ENCODE data around the gene RARG.

RARG gene

GRCh38 chr12:53190108-53190729 is 41.8 kb downstream of the RARG start:
- no peak for DNase-seq (ENCODE audit: insufficient read length, low spot score)
- TF ChIP-seq CTCF (IDR thresholded peaks at IDR 0.05; ENCODE audit: insufficient read depth, missing control alignments) = peak; percentile 58
- FAIRE-seq = no peak

- no peak for TF ChIP-seq CTCF (IDR thresholded peaks at IDR 0.05; ENCODE audit: insufficient read depth, missing control alignments)
- DNase-seq (ENCODE audit: insufficient read length, low spot score) (no peak), FAIRE-seq (no peak)
These were observed 44.7 kb downstream of the RARG start for GRCh38 chr12:53187145-53187899.

- no peak for FAIRE-seq
- no peak for DNase-seq (ENCODE audit: insufficient read length, low spot score)
- TF ChIP-seq CTCF (IDR thresholded peaks at IDR 0.05; ENCODE audit: insufficient read depth, missing control alignments) = no peak
These were observed 45.3 kb downstream of the RARG start for GRCh38 chr12:53186745-53187144.

- TF ChIP-seq CTCF (IDR thresholded peaks at IDR 0.05; ENCODE audit: insufficient read depth, missing control alignments) = no peak
- no peak for FAIRE-seq
These were observed 46.3 kb downstream of the RARG start for GRCh38 chr12:53185582-53186153.

GRCh38 chr12:53184828-53185227 is 47.2 kb downstream of the RARG start:
- TF ChIP-seq CTCF (IDR thresholded peaks at IDR 0.05; ENCODE audit: insufficient read depth, missing control alignments) = no peak
- DNase-seq (ENCODE audit: insufficient read length, low spot score) = no peak
- FAIRE-seq = no peak

More at GRCh38 chr12:53185582-53186153, 46.3 kb downstream of the RARG start:
- DNase-seq (ENCODE audit: insufficient read length, low spot score) = no peak

- DNase-seq (ENCODE audit: insufficient read length, low spot score) = no peak
- FAIRE-seq = no peak
- TF ChIP-seq CTCF (IDR thresholded peaks at IDR 0.05; ENCODE audit: insufficient read depth, missing control alignments) = no peak
These were observed 49.1 kb downstream of the RARG start for GRCh38 chr12:53182903-53183302.

- TF ChIP-seq CTCF (IDR thresholded peaks at IDR 0.05; ENCODE audit: insufficient read depth, missing control alignments) = no peak
These were observed 50.1 kb downstream of the RARG start for GRCh38 chr12:53181935-53182334.

More at GRCh38 chr12:53181935-53182334, 50.1 kb downstream of the RARG start:
- FAIRE-seq (no peak), DNase-seq (ENCODE audit: insufficient read length, low spot score) (no peak)

All from D721Med (cell line).